Measurements from ENCODE around the gene FZR1.
A peak's percentile ranks its signal among the peaks of the same experiment; 100 is the strongest.

FZR1 gene

DNA sequence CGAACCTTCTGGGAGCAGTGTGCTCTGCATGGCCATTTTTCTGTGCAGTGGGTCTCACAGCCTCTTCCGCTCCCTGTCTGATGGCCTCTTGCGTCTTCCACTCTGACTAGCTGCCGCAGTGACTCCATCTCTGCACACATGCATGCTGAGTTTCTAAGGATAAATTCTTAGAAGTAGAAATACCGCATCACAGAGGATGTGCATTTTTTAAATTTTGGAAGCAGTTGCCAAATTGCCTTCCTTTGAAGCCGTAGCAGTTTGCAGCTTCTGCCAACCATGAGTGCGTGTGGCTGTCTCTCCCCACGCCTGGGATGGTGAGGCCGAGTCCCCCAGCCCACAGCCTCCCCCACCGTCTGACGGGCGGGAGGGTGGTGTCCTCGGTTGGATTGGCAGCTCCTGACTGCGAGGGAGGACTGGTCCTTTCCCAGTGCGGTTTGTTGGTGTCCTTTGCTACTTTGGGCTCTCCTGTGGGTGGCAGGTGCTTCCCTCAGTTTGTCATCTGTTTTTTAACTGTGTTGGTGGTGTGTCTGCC is 9.8 kb downstream of the FZR1 start:
- no peak for DNase-seq

DNA sequence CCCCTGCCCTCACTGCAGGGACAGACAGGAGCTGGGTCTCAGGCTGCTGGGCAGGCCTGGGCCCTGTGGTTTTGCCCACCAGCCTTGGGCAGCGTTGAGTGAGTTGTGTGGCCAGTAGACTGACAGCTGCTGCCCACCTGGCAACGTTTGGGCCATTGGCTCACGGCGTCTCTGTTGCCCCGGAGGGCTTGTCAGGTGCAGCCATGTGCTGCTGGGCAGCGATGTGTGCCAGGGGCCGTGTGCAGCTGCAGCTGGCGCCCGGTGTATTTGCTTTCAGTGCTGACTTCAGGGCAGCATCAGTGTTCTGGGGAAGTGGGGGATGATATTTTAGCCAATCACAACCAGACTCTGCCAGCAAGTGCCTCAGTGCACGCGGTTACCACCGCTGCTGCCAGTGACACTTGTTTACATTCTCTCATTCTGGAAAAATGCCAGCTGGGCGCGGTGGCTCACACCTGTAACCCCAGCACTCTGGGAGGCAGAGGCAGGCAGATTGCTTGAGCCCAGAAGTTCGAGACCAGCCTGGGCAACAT is 10.6 kb downstream of the FZR1 start:
- DNase-seq: peak; percentile 23 to 96 (median 82)

DNA sequence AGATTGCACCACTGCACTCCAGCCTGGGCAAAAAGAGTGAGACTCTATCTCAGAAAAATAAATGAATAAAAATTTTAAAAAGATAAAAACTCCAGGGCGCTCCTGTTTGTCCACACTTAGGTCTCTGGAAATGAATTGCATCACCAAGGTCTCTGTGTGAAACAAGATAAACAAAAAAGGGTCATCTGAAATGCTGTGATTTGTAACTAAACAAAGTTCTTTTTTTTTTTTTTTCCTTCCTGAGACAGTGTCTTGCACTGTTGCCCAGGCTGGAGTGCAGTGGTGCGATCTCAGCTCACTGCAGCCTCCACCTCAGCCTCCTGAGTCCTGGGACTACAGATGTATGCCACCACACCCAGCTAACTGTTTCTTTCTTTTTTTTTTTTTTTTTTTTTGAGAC is 11.5 kb downstream of the FZR1 start:
- no peak for DNase-seq

DNA sequence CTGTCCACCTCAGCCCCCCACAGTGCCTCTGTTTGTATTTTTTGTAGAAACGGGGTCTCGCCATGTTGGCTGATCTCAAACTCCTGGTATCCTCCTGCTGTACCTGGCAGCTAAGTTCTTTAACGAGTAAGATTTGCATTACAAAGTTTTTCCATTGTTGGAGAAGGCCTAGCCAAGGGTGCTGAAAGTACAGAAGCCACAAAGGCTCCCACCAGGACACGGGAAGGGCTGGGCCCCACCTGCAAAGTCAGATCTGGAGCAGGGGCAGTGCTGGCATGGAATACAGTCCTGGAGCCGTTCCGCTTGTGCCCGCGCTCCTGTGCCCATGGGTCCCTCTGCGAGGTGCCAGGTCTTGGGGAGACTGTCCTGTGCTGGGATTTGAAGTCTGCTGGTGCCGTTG is 12.1 kb downstream of the FZR1 start:
- DNase-seq: no peak

DNA sequence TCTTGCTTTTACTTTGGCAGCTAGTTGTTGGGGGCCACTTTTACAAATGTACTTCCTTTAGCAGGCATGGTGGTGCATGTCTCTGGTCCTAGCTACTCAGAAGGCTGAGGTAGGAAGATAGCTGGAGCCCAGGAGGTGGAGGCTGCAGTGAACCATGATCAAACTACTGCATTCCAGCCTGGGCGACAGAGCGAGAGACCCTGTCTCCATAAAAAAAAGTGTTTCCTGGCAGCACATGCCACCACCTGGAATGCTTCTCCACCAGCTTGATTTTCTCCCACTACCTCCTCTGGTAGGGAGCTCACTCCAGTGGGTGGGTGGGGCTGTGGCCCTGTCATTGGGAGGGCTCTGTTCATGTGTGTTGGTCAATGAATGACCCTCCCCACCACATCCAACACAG is 12.5 kb downstream of the FZR1 start:
- DNase-seq: no peak

DNA sequence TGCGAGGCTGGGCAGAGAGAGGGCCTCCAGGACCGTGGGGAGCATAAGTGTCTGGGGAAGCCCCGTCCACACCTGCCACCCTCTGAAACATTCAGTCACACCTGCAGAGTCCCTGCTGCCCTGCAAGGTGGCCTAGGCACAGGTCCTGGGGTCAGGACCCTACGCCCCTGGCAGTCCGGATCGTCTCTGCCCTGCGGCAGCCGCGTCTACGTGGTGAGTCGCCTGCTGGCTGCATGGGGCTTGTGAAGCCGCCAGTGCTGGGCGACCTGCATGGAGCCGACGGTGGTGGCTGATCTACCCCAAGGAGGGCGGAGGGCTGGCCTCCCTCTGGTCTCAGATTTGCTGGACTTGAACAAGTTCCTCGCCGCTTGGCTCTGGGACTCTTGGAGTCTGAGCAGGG is 13.0 kb downstream of the FZR1 start:
- no peak for DNase-seq

DNA sequence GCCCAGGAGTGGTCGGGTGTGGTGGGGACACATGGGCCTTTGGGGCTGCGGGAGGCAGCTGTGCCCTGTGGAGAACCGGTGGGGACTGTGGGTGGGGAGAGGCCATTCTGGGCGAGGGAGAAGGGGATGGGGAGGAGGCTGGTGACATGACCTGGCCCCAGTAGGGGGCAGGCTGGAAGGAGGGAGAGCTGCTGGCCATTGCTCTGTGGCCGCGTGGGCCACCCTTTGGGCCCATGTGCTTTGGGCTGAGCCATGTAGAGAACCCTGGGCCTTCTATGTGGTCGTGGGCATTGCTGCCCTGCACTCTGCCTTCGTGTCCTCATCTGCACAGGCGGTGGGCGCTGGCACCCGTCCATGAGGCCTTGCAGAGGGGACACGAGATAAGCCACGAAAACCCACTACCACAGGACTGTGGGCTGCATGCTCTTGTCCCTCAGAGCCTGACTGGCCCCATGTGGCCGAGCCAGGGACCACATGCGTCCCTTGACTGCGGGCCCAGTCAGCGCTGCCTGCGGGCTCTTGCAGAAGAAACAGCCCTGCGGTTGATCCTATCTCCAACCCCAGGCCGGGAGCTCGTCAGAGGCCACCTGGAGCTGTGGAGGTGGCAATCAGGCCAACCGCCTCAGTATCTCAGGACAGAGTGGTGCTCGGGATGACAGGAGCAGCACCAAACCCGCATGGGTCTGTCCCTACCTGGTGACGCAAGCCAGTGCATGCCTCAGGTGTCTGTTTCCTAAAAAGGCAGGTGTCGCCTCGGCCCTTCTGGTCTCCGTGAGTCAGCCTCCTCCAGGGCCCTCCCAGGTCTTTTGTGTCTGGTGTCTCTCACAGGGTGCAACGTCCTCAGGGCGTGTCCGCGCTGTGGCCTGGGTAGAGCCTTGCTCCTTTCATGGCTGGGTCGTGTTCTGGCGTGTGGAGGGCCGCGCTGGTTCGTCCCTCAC is 14.3 kb downstream of the FZR1 start:
- peak in 2 of 3 experiments; percentile 59 to 70 for DNase-seq

DNA sequence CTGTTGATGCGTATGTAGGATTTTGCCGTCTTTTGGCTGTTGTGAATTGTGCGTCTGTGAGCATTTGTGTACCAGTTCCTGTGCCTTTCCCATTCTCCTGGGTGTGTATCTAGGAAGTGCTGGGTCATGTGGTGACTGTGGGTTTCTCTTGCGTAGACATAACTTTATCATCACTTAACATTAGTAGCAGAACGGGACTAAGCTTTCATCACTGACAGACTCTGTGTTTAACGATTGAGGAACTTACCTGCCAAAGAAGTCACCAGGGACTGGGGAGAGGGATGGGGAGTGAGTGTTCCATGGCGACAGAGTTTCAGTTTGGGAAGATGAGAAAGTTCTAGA is 15.0 kb downstream of the FZR1 start:
- DNase-seq: no peak

DNA sequence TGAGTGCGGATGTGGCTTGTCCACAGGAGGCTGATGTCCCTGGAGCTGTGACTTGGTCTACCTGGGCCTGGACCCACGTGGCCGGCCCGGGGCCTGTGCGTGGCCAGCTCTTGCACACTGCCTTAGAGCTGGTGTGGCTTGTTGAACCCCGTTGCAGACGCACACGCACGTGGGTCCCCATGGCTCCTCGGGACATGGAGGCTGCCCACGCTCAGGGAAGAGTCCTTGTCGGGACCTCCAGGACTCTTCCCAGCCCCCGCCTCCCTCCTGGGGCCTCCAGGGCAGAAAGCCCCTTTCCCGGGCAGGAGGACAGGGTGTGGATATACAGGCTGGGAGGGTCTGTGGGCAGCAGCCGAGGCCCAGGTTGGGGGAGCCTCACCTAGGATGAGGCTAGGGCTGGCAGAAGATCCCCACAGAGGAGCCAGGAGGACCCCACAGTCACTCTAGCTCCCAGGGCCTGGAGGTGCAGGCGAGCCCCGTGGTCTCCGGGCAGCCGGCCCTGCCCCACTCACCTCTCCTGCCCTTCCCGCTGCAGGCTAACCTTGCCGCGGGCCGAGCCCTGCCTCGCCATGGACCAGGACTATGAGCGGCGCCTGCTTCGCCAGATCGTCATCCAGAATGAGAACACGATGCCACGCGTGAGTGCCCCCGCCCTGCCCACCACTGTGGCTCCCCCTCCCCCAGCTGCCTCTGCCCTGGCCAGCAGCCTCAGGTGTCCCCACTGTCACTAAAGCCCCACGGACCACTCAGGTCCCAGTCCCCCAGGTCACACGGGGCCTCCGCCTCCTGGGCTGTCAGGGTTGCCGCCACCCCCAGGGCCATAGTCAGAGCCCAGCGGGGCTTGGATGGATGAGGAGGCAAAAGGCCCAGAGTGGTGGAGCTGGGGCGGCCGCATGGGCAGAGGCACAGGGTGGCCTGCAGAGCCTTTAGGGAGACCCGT is 16.6 kb downstream of the FZR1 start:
- DNase-seq: no peak

DNA sequence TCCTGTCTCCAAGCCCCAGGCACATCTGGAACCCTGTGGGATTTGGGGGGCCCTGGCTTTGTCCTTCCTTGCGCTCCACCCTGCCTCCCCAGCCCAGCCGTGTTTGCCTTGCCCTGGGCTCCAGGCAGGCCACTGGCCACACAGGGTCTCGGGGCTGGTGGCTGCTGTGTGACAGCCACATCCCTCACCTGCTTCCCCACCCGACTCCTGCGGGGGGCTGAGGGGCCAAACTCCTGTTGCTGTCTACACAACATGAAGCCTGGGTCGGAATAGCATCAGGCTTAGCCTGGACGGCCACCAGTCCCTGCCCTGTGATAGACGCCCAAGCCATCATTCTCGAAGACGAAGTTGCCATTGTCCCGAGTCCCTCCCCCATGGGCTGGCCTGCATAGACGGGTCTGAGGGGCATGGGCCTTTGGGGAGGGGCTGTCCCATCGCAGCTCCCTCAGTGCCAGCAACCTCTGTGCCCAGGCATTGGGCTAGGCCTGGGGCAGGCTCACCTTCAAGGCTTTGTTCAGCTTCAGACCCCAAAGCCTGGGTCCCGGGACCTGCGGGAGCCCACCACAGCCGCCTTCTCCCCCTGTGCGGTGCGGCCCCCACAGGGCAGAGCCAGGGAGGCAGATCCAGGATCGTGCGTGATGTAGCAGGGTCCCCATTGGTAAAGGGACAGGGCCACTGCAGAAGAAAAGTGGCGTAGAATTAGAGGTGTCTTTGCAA is 17.4 kb downstream of the FZR1 start:
- DNase-seq: no peak

DNA sequence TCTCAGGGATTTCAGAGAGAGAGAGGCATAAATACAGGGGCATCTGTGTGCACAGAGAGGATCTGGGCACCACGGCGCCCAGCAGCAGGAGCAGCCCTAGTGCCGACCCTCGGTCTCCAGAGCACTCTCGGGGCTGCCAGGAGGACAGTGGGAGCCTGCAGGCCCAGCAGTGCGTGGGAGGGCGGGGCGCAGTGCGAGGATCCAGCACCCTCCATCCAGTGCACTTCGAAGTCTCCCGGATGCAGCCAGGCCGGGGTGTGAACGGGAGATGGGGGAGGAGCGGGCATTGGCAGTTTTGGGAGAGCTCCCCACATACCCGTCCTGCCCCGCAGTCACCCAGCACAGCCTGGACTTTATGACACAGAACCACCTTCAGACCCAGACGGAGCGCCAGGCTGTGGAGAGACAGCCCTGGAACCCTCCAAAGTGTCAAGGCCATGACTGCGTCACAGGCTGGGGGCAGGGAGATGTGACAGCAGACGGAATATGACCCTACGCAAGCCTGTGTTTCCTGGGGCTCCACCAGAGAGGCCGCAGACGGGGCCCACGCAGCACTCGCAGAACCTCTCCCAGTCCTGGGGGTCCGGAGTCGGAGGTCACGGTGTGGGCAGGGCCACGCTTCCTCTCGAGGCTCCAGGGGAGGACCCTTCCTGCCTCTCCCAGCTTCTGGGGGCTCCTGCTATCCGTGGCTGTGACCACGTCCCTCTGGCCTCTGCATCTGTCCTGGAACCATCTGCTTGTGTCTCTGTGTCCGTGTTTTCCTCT is 18.1 kb downstream of the FZR1 start:
- no peak for DNase-seq

DNA sequence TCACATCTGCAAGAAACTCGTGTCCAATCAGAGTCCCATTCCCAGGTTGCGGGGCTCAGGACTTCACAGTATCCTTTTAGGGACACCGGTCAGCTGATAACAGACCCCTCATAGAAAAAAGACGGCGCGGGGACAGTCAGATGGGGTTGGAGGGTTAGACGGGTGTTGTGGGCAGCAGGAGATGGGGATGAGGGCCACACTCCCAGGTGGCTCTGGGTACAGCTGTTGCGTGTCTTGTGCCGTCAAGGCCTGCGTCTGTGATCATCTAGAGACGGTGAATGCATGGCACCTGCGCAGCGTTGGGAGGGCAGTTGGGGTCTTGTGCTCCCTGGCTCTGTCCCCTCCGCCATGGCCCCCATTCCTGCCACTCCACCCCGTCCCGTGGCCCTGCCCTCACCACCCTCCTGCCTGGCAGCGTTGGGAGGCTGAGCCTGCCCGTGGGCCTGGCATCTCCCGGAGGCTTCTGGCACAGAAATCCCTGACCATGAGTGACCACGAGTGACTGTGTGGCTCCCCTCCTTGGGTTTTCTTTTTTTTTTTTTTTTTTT is 18.9 kb downstream of the FZR1 start:
- DNase-seq: no peak

DNA sequence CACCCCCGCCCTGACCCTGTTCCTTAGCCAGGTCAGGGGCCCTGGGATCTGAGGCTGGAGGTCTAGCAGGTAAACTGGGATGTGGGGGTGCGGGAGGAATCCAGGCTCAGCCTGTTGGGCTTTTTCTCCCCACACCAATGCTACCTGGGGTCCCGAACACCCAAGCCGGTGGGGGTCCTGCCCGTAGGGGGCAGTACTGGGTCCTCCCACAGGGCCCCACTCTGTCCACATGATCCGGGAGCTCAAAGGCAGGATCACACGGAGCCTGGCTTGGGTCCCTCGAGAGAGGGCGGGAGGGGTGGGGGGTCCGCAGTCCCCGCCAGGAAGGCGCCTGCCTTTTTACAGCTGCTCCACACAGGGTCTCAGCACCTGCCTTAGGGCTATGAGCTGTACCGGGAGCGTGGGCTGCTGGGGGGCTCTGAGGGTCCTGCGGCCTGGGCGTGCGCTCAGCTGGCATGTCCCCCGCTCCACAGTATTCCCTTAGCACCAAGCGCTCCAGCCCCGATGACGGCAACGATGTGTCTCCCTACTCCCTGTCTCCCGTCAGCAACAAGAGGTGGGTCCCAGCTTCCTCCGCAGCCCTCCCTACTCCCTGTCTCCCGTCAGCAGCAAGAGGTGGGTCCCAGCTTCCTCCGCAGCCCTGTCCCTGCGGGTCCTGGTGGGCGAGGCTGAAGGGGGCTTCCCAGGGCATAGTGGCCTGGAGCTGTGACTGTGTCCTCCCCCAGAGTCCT is 20.6 kb downstream of the FZR1 start:
- no peak for DNase-seq

DNA sequence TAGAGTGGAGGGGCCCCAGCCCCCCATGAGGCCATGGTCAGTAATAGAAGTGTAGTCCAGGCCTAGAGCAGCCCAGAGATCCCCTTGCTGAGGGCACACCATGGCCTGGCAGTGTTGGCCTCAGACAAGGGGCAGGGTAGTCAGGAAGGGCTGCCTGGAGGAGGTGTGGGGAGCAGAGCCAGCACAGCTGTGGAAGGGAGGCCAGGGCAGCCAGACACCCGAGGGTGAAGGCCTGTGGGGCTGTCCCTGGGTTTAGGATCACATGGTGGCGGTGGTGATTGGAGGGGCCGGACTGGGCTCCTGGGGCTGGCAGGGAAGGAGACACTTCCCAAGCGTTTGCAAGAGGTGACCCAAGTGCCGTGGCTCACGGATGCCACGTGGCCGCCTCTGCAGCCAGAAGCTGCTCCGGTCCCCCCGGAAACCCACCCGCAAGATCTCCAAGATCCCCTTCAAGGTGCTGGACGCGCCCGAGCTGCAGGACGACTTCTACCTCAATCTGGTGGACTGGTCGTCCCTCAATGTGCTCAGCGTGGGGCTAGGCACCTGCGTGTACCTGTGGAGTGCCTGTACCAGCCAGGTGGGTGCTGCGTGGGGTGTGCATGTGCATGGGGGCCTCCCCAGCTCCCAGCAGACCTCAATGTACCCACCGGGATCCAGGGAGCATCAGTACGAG is 21.3 kb downstream of the FZR1 start:
- no peak for DNase-seq

DNA sequence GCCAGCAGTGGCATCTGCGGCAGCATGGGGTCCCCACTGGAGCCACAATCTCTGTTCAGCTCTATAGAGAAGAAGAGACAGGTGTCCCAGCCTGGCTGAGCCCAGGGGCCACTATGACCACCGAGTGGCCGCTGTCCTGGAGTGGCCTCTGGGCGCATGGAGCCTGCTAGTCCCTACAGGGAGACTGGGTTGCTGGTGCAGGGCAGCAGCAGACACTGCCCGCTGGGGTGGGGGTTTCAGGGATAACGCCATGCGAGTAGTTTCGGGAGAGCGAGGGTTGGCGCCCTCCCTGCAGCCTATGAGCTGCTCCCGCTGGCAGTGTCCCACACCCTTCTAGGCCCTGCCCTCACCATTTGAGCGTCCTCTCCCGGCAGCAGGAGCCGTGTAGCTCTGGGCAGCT is 22.0 kb downstream of the FZR1 start:
- DNase-seq: no peak

DNA sequence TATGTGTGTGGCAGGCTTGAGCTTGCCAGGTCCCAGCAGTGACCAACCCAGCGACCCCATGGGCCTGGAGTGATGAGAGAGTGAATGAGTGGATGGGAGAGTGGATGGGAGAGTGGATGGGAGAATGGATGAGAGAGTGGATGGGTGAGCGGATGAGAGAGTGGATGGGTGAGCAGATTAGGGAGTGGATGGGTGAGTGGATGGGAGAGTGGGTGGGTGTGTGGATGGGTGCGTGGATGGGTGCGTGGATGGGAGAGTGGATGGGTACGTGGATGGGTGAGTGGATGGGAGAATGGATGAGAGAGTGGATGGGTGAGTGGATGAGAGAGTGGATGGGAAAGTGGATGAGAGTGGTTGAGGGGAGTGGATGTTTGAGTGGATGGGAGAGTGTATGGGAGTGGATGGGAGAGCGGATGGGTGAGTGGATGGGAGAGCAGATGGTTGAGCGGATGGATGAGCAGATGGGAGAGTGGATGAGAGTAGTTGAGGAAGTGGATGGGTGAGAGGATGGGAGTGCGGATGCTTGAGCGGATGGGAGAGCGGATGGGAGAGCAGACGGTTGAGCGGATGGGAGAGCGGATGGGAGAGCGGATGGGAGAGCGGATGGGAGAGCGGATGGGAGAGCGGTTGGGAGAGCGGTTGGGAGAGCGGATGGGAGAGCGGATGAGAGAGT is 22.6 kb downstream of the FZR1 start:
- DNase-seq: no peak

DNA sequence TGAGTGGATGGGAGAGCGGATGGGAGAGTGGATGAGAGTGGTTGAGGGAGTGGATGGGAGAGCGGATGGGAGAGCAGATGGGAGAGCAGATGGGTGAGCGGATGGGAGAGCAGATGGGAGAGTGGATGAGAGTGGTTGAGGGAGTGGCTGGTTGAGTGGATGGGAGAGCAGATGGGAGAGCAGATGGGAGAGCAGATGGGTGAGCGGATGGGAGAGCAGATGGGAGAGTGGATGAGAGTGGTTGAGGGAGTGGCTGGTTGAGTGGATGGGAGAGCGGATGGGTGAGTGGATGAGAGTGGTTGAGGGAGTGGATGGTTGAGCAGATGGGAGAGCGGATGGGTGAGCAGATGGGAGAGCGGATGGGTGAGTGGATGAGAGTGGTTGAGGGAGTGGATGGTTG is 23.2 kb downstream of the FZR1 start:
- DNase-seq: peak in 1 of 3 experiments; percentile 25

DNA sequence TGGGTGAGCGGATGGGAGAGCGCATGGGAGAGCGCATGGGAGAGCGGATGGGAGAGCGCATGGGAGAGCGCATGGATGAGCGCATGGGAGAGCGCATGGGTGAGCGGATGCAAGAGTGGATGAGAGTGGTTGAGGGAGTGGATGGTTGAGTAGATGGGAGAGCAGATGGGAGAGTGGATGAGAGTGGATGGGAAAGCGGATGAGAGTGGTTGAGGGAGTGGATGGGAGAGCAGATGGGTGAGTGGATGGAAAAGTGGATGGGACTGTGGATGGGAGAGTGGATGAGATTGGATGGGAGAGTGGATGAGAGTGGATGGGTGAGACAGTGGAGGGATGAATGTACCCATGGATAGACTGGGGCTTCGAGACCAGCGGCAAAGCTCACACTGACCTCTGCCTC is 24.3 kb downstream of the FZR1 start:
- DNase-seq: no peak

DNA sequence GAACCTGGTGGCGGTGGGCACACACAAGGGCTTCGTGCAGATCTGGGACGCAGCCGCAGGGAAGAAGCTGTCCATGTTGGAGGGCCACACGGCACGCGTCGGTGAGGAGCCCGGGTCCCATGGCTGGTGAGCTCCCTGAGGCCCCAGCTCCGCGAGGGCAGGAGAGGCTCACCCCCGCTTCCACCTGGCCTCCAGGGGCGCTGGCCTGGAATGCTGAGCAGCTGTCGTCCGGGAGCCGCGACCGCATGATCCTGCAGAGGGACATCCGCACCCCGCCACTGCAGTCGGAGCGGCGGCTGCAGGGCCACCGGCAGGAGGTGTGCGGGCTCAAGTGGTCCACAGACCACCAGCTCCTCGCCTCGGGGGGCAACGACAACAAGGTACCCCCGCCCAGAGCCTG is 25.6 kb downstream of the FZR1 start:
- DNase-seq: no peak

Measured in NCI-H1417 (cell line).